Cardiac fibroblast (primary cell): ENCODE measurements around the gene PACRG.

Experiments
- DNase-seq, 2 donors: peaks; one replicate each; pipeline versions ENCODE4 v3.0.0 to v3.0.0-alpha.2; 2010; ENCODE audit warnings: low read depth in 2 of 2
- H3K4me3 ChIP-seq, 2 donors: replicated peaks in 1 of 2; 1 replicate in 1 of 2; 2 replicates in 1 of 2; pipeline ENCODE4 v1.5.1; 2011; ENCODE audit warnings: low read depth in 2 of 2, low read length in 2 of 2, mild to moderate bottlenecking in 2 of 2, moderate library complexity in 1 of 2
- CTCF ChIP-seq: IDR thresholded peaks from one replicate; pipeline ENCODE4 v1.5.1; 2011; ENCODE audit warnings: low read depth, mild to moderate bottlenecking, low read length, inconsistent platforms

The PACRG gene

GRCh38 chr6:163339466-163339865 is 611.7 kb downstream of the PACRG start:
- TF ChIP-seq CTCF = no peak
- no peak for DNase-seq
- no peak overlapping the region for H3K4me3 ChIP-seq

GRCh38 chr6:163340201-163340887 is 612.6 kb downstream of the PACRG start:
- no peak overlapping the region for H3K4me3 ChIP-seq
- no peak for TF ChIP-seq CTCF
- no peak for DNase-seq

GRCh38 chr6:163341224-163342061 is 613.7 kb downstream of the PACRG start:
- TF ChIP-seq CTCF = no peak
- no peak overlapping the region for H3K4me3 ChIP-seq
- DNase-seq = peak in 1 of 2 donors; percentile 31

GRCh38 chr6:163342571-163343539 is 615.1 kb downstream of the PACRG start:
- no peak for DNase-seq

GRCh38 chr6:163343609-163344008 is 615.8 kb downstream of the PACRG start:
- no peak for DNase-seq
- TF ChIP-seq CTCF = no peak
- no peak overlapping the region for H3K4me3 ChIP-seq

More at GRCh38 chr6:163342571-163343539, 615.1 kb downstream of the PACRG start:
- H3K4me3 ChIP-seq = no peak overlapping the region
- TF ChIP-seq CTCF = no peak

GRCh38 chr6:163344411-163344810 is 616.6 kb downstream of the PACRG start:
- no peak overlapping the region for H3K4me3 ChIP-seq
- no peak for DNase-seq
- TF ChIP-seq CTCF = no peak
